LHCN-M2 (cell line): ENCODE measurements around the gene DRC1. TPM values are rescaled to one million over a fixed set of nuclear protein-coding genes. Genes with fewer than 3 reads are reported as not detected.
A peak's percentile ranks its signal among the peaks of the same experiment; 100 is the strongest.

Experiments
- DNase-seq: peaks from one replicate; pipeline ENCODE4 v3.0.0-alpha.2; 2012; ENCODE audit warnings: low read depth
- total RNA-seq: library from RNA; depleted of rRNA; stranded (reverse); fragments of >200 nt; gene quantifications from 2 replicates; pipeline ENCODE4 v1.2.3, GENCODE V29; 2014

The DRC1 gene
- total RNA-seq, 1 experiment from 2014 or later: not detected

- peak; percentile 6 for DNase-seq
These were observed 75.6 kb downstream of the DRC1 start for GRCh38 chr2:26477126-26477910.

- peak; percentile 72 for DNase-seq
These were observed 76.2 kb downstream of the DRC1 start, which contains the start of gene OTOF for GRCh38 chr2:26477911-26478253. Gene OTOF (minus strand): TSS chr2:26478124.

GRCh38 chr2:26478366-26478765 lies 76.6 kb downstream of the DRC1 start:
- DNase-seq: no peak

GRCh38 chr2:26479131-26479788 lies 77.5 kb downstream of the DRC1 start:
- no peak for DNase-seq

- no peak for DNase-seq
These were observed 78.3 kb downstream of the DRC1 start for GRCh38 chr2:26479789-26480565.

GRCh38 chr2:26480566-26481423 lies 79.1 kb downstream of the DRC1 start:
- DNase-seq: no peak

- no peak for DNase-seq
These were observed 80.0 kb downstream of the DRC1 start for GRCh38 chr2:26481706-26482105.

- no peak for DNase-seq
These were observed 80.7 kb downstream of the DRC1 start for GRCh38 chr2:26482211-26483026.

GRCh38 chr2:26483027-26483326 lies 81.3 kb downstream of the DRC1 start:
- no peak for DNase-seq

- DNase-seq: peak; percentile 8
These were observed 81.8 kb downstream of the DRC1 start for GRCh38 chr2:26483516-26483915.

- peak; percentile 59 for DNase-seq
These were observed 82.3 kb downstream of the DRC1 start for GRCh38 chr2:26483957-26484565.

GRCh38 chr2:26484579-26484978 lies 82.9 kb downstream of the DRC1 start:
- no peak for DNase-seq

- no peak for DNase-seq
These were observed 83.4 kb downstream of the DRC1 start for GRCh38 chr2:26485099-26485498.

GRCh38 chr2:26485725-26486418 lies 84.2 kb downstream of the DRC1 start:
- DNase-seq: no peak

- no peak for DNase-seq
These were observed 85.1 kb downstream of the DRC1 start for GRCh38 chr2:26486789-26487188.

- no peak for DNase-seq
These were observed 85.5 kb downstream of the DRC1 start for GRCh38 chr2:26487192-26487591.

GRCh38 chr2:26488463-26489212 lies 86.9 kb downstream of the DRC1 start:
- DNase-seq: no peak

GRCh38 chr2:26489213-26489850 lies 87.6 kb downstream of the DRC1 start:
- no peak for DNase-seq
